ENCODE results near the gene GCA. TPM values are rescaled to one million over a fixed set of nuclear protein-coding genes. Genes with fewer than 3 reads are reported as not detected.

The GCA gene
- total and polyA plus RNA-seq, 2 of the 8 experiments (the other 6 are each of a cell fraction or from before 2014, with no cell fraction given), result 37.4 to 42.0 TPM

GRCh38 chr2:162368494-162368893, 24.6 kb downstream of the GCA start:
- H2AK5ac ChIP-seq (ENCODE audit: low read depth, low read length), result no peak overlapping the region
- FAIRE-seq (no peak), DNase-seq (ENCODE audit: low read depth in 1 of 2, low spot score in 2 of 2) (no peak)
- H3K14ac ChIP-seq (ENCODE audit: insufficient read length), result no peak overlapping the region
- H3K27me3 ChIP-seq (replicated peaks in 1 of 4; ENCODE audit: control insufficient read depth in 3 of 4, extremely low read depth in 1 of 4, insufficient read depth in 3 of 4, low read length in 3 of 4), result no peaks in the 10 kb centered on the region
- H4K91ac ChIP-seq (replicated peaks; ENCODE audit: insufficient read length, low read length), result no peak overlapping the region
- no peak overlapping the region for H3K27ac ChIP-seq (ENCODE audit: low read depth, low read length)
- no peak overlapping the region for H3K23ac ChIP-seq (ENCODE audit: insufficient read length)
- WGBS, 2 experiments (ENCODE audit: extremely low coverage in 1 of 2, insufficient coverage in 1 of 2, insufficient read length in 1 of 2, insufficient replicate concordance in 2 of 2, low coverage in 1 of 2, low lambda C conversion rate in 2 of 2, missing lambda C conversion rate in 1 of 2), result 81% methylated on average over 1 of the region's 1 CpG; no CpG with 5 or more reads in 1 of the 2 experiments
- H4K8ac ChIP-seq (ENCODE audit: extremely low read depth, insufficient read depth, low read length), result no peak overlapping the region
- no peak overlapping the region for H2BK5ac ChIP-seq (ENCODE audit: low read depth, low read length)
- no peaks in the 10 kb centered on the region for H3K9me3 ChIP-seq (ENCODE audit: insufficient read depth in 2 of 2, low read depth in 1 of 2, low read length in 1 of 2)
- H3K79me2 ChIP-seq (ENCODE audit: control insufficient read depth in 1 of 2, insufficient read depth in 2 of 2, low read length in 2 of 2), result no peaks in the 10 kb centered on the region
- H3K36me3 ChIP-seq (ENCODE audit: control insufficient read depth in 2 of 4, insufficient read depth in 4 of 4, low read length in 3 of 4), result no peaks in the 10 kb centered on the region
- no peaks in the 10 kb centered on the region for H4K20me1 ChIP-seq (replicated peaks in 1 of 2; ENCODE audit: control insufficient read depth in 1 of 2, insufficient read depth in 2 of 2, low read length in 2 of 2)
- H3K23me2 ChIP-seq (ENCODE audit: low read depth, low read length), result no peaks in the 10 kb centered on the region
- H3K4me1 ChIP-seq (replicated peaks in 1 of 4; ENCODE audit: control insufficient read depth in 3 of 4, insufficient read depth in 4 of 4, low read length in 3 of 4), result no peaks in the 10 kb centered on the region
- POLR2A ChIA-PET (ENCODE audit: partially characterized antibody), result no interaction called here
- CTCF ChIA-PET (ENCODE audit: partially characterized antibody), result no interaction called here
- no peak overlapping the region for H2BK120ac ChIP-seq (replicated peaks; ENCODE audit: low read depth, low read length)
- H3K9ac ChIP-seq (replicated peaks in 1 of 4; ENCODE audit: extremely low read depth in 1 of 4, low read depth in 3 of 4, low read length in 3 of 4), result no peak overlapping the region
- no peak overlapping the region for H3K4ac ChIP-seq (replicated peaks; ENCODE audit: insufficient read length, low read depth, low read length)
- H3K4me2 ChIP-seq (ENCODE audit: insufficient read depth in 1 of 2, low read depth in 2 of 2, low read length in 2 of 2), result no peak overlapping the region
- H3K4me3 ChIP-seq (ENCODE audit: extremely low read depth in 1 of 4, insufficient read depth in 2 of 4, low read depth in 3 of 4, low read length in 4 of 4), result no peak overlapping the region
- H2BK12ac ChIP-seq (ENCODE audit: low read depth, low read length), result no peak overlapping the region
- no peak overlapping the region for H2AFZ ChIP-seq (ENCODE audit: low read length)
- H4K5ac ChIP-seq (ENCODE audit: insufficient read length, low read depth, low read length), result no peak overlapping the region
- H2BK15ac ChIP-seq (ENCODE audit: low read length), result no peak overlapping the region
- no peak overlapping the region for H3K18ac ChIP-seq (ENCODE audit: extremely low read depth, low read length)
- H3K56ac ChIP-seq (replicated peaks; ENCODE audit: insufficient read length, low read depth, low read length), result no peak overlapping the region
- no peaks in the 10 kb centered on the region for H3K79me1 ChIP-seq (ENCODE audit: low read depth, low read length)
- no peak overlapping the region for H2BK20ac ChIP-seq (ENCODE audit: low read length)
- TF ChIP-seq POLR2A (IDR thresholded peaks at IDR 0.05; ENCODE audit: control extremely low read depth in 1 of 2, low read depth in 2 of 2, low read length in 2 of 2) (no peak), RAD21 (IDR thresholded peaks at IDR 0.05 in 1 of 2, conservative IDR thresholded peaks at IDR 0.05 in 1 of 2; ENCODE audit: low read depth in 2 of 2, low read length in 2 of 2) (no peak), E2F6 (IDR thresholded peaks at IDR 0.05) (no peak), POU5F1 (IDR thresholded peaks at IDR 0.05; ENCODE audit: low read depth, low read length) (no peak), EGR1 (IDR thresholded peaks at IDR 0.05; ENCODE audit: borderline replicate concordance, low read depth, low read length) (no peak), GABPA (IDR thresholded peaks at IDR 0.05; ENCODE audit: borderline replicate concordance, insufficient read depth, low read length) (no peak), CBX8 (IDR thresholded peaks at IDR 0.05; ENCODE audit: borderline replicate concordance, low read depth, low read length) (no peak), CHD2 (IDR thresholded peaks at IDR 0.05; ENCODE audit: low read length) (no peak), RBBP5 (IDR thresholded peaks at IDR 0.05; ENCODE audit: borderline replicate concordance, low read depth, low read length) (no peak), SP4 (IDR thresholded peaks at IDR 0.05; ENCODE audit: low read length) (no peak), ATF2 (IDR thresholded peaks at IDR 0.05; ENCODE audit: low read length) (no peak), EZH2 (IDR thresholded peaks at IDR 0.05; ENCODE audit: low read depth, low read length, severe bottlenecking) (no peak), SRF (IDR thresholded peaks at IDR 0.05; ENCODE audit: low read depth, low read length) (no peak)

Data from H1 (cell line).